ENCODE measurements around the gene LEO1. TPM values are rescaled to one million over a fixed set of nuclear protein-coding genes. Genes with fewer than 3 reads are reported as not detected.

LEO1 gene
- polyA plus RNA-seq, 1 experiment = 1.3 TPM

DNA sequence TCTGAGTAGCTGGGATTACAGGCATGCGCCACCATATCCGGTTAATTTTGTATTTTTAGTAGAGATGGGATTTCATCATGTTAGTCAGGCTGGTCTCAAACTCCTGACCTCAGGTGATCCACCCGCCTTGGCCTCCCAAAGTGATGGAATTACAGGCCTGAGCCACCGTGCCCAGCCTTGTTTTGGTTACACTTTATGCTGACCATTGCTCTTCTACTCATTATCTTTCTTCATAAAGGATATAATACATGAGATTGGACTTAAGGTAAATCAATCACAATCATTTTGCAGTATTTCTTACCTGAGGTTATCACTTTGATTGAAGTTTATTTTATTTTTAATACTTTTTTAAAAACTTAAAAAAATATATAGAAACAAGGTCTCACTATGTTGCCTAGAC is 2.2 kb upstream of the LEO1 start:
- DNase-seq (ENCODE audit: low read depth) = no peak
- TF ChIP-seq, protein P1, sequence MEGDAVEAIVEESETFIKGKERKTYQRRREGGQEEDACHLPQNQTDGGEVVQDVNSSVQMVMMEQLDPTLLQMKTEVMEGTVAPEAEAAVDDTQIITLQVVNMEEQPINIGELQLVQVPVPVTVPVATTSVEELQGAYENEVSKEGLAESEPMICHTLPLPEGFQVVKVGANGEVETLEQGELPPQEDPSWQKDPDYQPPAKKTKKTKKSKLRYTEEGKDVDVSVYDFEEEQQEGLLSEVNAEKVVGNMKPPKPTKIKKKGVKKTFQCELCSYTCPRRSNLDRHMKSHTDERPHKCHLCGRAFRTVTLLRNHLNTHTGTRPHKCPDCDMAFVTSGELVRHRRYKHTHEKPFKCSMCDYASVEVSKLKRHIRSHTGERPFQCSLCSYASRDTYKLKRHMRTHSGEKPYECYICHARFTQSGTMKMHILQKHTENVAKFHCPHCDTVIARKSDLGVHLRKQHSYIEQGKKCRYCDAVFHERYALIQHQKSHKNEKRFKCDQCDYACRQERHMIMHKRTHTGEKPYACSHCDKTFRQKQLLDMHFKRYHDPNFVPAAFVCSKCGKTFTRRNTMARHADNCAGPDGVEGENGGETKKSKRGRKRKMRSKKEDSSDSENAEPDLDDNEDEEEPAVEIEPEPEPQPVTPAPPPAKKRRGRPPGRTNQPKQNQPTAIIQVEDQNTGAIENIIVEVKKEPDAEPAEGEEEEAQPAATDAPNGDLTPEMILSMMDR (IDR thresholded peaks at IDR 0.05; ENCODE audit: insufficient read depth, low read depth, low read length) = no peak
- Histone ChIP-seq H3K4me3 (ENCODE audit: low read depth, low read length) (no peak overlapping the region), H3K27me3 (ENCODE audit: control insufficient read depth, insufficient read depth, low read length) (no peaks in the 10 kb centered on the region), H3K36me3 (ENCODE audit: control insufficient read depth, insufficient read depth, low read length) (no peaks in the 10 kb centered on the region)
- ChIA-PET POLR2A (no interaction called here), CTCF (interaction anchor here (1.2 kb wide), 1 partner anchor 196 kb away, joined by 3 read pairs; no protein-coding TSS in a partner anchor)

DNA sequence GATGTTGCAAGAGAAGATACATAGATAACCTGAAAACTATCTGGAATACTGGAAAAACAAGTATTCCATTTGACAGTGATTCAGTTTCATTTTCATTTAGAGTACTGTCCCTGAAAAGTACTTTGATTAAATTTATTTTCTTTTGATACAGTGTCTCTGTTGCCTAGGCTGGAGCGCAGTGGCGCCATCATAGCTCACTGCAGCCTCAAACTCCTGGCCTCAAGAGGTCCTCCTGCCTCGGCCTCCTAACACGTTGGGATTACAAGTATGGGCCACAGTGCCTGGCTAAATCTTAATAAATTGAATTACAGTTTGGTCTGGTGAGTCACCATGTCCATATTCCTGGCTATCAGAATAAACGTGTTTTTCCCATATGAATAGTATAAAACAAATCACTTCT is 1.6 kb upstream of the LEO1 start:
- no peak overlapping the region for H3K4me3 ChIP-seq (ENCODE audit: low read depth, low read length)
- POLR2A ChIA-PET = no interaction called here
- TF ChIP-seq, protein P1 (IDR thresholded peaks at IDR 0.05; ENCODE audit: insufficient read depth, low read depth, low read length) = no peak
- H3K36me3 ChIP-seq (ENCODE audit: control insufficient read depth, insufficient read depth, low read length) = no peaks in the 10 kb centered on the region
- DNase-seq (ENCODE audit: low read depth) = no peak
- CTCF ChIA-PET = interaction anchor here (0.6 to 3.5 kb wide), 5 partner anchors 106 to 254 kb away, joined by 3 to 16 read pairs (median 4); no protein-coding TSS in a partner anchor
- H3K27me3 ChIP-seq (ENCODE audit: control insufficient read depth, insufficient read depth, low read length) = no peaks in the 10 kb centered on the region

DNA sequence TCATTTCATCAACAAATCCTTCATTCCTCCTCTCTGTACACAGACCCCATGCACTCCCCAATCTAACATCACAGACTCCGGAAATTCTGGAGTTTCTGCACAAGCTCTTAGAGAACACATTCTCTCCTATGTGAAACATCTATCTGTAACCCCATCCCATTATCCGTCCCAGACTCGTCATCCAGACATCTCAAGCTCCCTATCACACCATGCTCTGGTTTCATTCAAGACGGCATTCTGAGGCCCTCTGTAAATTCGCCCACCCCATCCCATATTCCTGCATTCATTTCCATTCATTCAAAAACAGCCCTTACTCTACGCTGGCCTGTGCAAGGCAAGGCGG is 575 bp downstream of the LEO1 start:
- TF ChIP-seq, protein P1 (IDR thresholded peaks at IDR 0.05; ENCODE audit: insufficient read depth, low read depth, low read length) = no peak
- no peak for DNase-seq (ENCODE audit: low read depth)
- Histone ChIP-seq H3K4me3 (ENCODE audit: low read depth, low read length) (peak overlapping the region; percentile 68), H3K27me3 (ENCODE audit: control insufficient read depth, insufficient read depth, low read length) (no peaks in the 10 kb centered on the region), H3K36me3 (ENCODE audit: control insufficient read depth, insufficient read depth, low read length) (no peaks in the 10 kb centered on the region)
- ChIA-PET POLR2A (interaction anchor here (1.3 kb wide), 1 partner anchor 10 kb away, joined by 7 read pairs; no protein-coding TSS in a partner anchor), CTCF (interaction anchor here (0.9 to 3.5 kb wide), 13 partner anchors 9 to 207 kb away, joined by 3 to 16 read pairs (median 4); no protein-coding TSS in a partner anchor)

DNA sequence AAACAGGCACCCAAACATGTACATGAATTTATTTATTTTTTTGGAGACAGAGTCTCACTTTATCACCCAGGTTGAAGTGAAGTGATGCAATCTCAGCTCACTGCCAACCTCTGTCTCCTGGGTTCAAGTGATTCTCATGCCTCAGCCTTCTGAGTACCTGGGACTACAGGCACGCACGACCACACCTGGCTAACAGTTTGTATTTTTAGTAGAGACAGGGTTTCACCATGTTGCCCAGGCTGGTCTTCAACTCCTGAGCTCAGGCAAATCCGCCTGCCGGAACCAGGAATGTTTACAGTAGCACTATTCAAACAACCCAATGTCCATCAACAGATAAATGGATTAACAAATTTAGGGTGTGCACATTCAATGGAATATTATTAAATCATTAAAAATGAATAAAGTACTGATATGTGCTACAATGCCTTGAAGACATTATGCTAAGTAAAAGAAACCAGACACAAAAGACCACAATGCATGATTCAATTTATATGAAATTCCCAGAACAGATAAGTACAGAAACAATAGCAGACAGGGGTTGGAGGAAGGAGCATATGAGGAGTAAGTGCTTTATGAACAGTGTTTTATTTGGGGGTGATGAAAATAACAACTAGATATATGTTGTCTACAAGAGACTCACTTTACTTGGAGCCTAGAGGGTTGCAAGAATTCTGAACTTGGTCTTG is 1.3 kb downstream of the LEO1 start:
- ChIA-PET CTCF (interaction anchor here (0.9 to 3.5 kb wide), 6 partner anchors 10 to 205 kb away, joined by 3 to 16 read pairs (median 4); no protein-coding TSS in a partner anchor), POLR2A (no interaction called here)
- no peaks in the 10 kb centered on the region for H3K27me3 ChIP-seq (ENCODE audit: control insufficient read depth, insufficient read depth, low read length)
- peak overlapping the region; percentile 68; the same call in 1 of the 2 replicates for H3K4me3 ChIP-seq (ENCODE audit: low read depth, low read length)
- H3K36me3 ChIP-seq (ENCODE audit: control insufficient read depth, insufficient read depth, low read length) = no peaks in the 10 kb centered on the region
- no peak for DNase-seq (ENCODE audit: low read depth)
- TF ChIP-seq, protein P1 (IDR thresholded peaks at IDR 0.05; ENCODE audit: insufficient read depth, low read depth, low read length) = no peak

DNA sequence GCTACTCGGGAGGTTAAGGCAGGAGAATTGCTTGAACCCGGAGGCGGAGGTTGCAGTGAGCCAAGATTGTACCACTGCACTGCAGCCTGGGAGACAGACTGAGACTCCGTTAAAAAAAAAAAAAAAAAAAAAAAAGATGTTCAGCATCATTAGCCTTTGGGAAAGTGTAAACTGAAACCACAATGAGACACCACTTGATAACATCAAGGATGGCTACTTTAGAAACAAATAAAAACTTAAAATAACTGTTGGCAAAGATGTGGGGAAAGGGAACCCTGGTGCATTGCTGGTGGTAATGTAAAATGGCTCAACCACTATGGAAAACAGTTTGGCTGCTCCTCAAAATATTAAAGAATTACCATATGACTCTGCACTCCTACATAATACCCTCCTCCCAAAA is 1.9 kb downstream of the LEO1 start:
- POLR2A ChIA-PET = no interaction called here
- CTCF ChIA-PET = interaction anchor here (1.0 to 3.5 kb wide), 2 partner anchors 109 to 206 kb away, joined by 3 to 16 read pairs; no protein-coding TSS in a partner anchor
- H3K36me3 ChIP-seq (ENCODE audit: control insufficient read depth, insufficient read depth, low read length) = no peaks in the 10 kb centered on the region
- TF ChIP-seq, protein P1 (IDR thresholded peaks at IDR 0.05; ENCODE audit: insufficient read depth, low read depth, low read length) = no peak
- H3K4me3 ChIP-seq (ENCODE audit: low read depth, low read length) = no peak overlapping the region
- DNase-seq (ENCODE audit: low read depth) = peak; percentile 16
- H3K27me3 ChIP-seq (ENCODE audit: control insufficient read depth, insufficient read depth, low read length) = no peaks in the 10 kb centered on the region

Data from BJ (cell line).